Immature natural killer cell (primary cell): ENCODE results near the gene MXI1. TPM values are rescaled to one million over a fixed set of nuclear protein-coding genes. Genes with fewer than 3 reads are reported as not detected.
A peak's percentile ranks its signal among the peaks of the same experiment; 100 is the strongest.

Experiments
- DNase-seq, 3 donors: peaks; one replicate each; pipeline ENCODE4 v3.0.0; 2022; ENCODE audit warnings: mixed read lengths in 1 of 3
- H3K27ac Mint-ChIP-seq, 6 donors: one replicate each; pipeline ENCODE4 v1.8.0; 2020; ENCODE audit warnings: mixed read lengths in 6 of 6, mild to moderate bottlenecking in 5 of 6, inconsistent platforms in 4 of 6, moderate library complexity in 3 of 6
- H3K27me3 Mint-ChIP-seq, 3 donors: one replicate each; pipeline ENCODE4 v1.8.0; 2020 to 2021; ENCODE audit warnings: low read depth in 3 of 3, mild to moderate bottlenecking in 3 of 3, mixed read lengths in 3 of 3, moderate library complexity in 3 of 3, inconsistent platforms in 1 of 3
- H3K36me3 Mint-ChIP-seq, 3 donors: one replicate each; pipeline ENCODE4 v1.8.0; 2020; ENCODE audit warnings: mixed read lengths in 3 of 3, inconsistent platforms in 2 of 3, mild to moderate bottlenecking in 2 of 3
- H3K4me1 Mint-ChIP-seq, 2 donors: one replicate each; pipeline ENCODE4 v1.8.0; 2020; ENCODE audit warnings: inconsistent platforms in 2 of 2, mild to moderate bottlenecking in 2 of 2, mixed read lengths in 2 of 2, moderate library complexity in 1 of 2
- H3K4me3 Mint-ChIP-seq, 5 donors: one replicate each; pipeline ENCODE4 v1.8.0; 2020; ENCODE audit warnings: mild to moderate bottlenecking in 5 of 5, mixed read lengths in 5 of 5, inconsistent platforms in 3 of 5, moderate library complexity in 3 of 5
- H3K9me3 Mint-ChIP-seq, 6 donors: one replicate each; pipeline ENCODE4 v1.8.0; 2020; ENCODE audit warnings: mild to moderate bottlenecking in 6 of 6, mixed read lengths in 6 of 6, inconsistent platforms in 4 of 6, moderate library complexity in 3 of 6
- polyA plus RNA-seq, 3 donors: library from polyadenylated mRNA; unstranded; fragments of 300-500 nt; fragmentation: Illumina TruSeq; gene quantifications; one replicate each; pipeline ENCODE4 v1.2.3, GENCODE V29; 2021

MXI1 gene
- polyA plus RNA-seq: 10 to 100 TPM in 1 of 3 donors, 1 to 10 TPM in 2; 7.1 to 11.4 (median 9.7) TPM

DNA sequence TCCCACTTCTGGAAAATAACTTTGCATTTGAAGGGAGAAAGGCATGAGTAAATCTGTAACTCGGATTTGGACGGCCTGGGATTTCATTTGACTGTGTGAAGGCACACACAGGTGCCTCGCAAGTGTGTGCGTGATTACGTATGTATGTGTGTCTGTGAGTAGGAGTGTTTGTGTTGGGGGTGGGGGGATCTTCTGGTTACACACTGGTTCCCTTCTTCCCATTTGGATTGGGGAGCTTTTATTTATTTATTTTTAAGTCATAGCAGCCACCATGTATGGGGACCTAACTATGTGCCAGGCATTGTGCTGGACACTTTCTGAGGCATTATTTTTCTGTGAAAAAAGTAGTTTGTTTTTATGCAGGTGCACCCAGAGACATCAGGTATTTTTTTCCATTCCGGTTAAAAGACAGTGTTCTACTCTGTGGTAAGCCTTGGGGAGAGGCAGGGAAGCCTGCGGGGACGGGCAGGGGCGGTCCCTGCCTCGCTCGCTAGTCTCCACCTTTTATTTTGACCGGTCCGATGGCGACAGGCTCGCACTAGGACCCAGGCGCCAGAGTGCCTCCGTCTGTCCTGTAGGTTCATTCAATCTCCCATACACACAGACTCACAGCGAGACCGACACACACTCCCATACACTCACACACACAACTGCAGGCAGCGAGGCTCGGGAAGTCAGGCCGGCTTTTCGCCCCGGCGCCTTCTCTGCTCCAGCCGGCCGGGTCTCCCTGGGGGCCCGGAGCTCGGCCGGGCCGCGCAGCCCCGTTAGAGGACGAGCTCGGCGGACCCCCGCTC, at the start of gene MXI1:
Gene MXI1, plus strand, starts transcription at position 595 of the 794 bp plus-strand sequence. CDS start 204 bp downstream, outside the sequence.
- Mint-ChIP-seq H3K4me3 (peak within 1 kb of the TSS; percentile 93 to 98 (median 93)), H3K4me1 (peaks cover 42 to 51% of the 10 kb centered on the region in 2 donors)

DNA sequence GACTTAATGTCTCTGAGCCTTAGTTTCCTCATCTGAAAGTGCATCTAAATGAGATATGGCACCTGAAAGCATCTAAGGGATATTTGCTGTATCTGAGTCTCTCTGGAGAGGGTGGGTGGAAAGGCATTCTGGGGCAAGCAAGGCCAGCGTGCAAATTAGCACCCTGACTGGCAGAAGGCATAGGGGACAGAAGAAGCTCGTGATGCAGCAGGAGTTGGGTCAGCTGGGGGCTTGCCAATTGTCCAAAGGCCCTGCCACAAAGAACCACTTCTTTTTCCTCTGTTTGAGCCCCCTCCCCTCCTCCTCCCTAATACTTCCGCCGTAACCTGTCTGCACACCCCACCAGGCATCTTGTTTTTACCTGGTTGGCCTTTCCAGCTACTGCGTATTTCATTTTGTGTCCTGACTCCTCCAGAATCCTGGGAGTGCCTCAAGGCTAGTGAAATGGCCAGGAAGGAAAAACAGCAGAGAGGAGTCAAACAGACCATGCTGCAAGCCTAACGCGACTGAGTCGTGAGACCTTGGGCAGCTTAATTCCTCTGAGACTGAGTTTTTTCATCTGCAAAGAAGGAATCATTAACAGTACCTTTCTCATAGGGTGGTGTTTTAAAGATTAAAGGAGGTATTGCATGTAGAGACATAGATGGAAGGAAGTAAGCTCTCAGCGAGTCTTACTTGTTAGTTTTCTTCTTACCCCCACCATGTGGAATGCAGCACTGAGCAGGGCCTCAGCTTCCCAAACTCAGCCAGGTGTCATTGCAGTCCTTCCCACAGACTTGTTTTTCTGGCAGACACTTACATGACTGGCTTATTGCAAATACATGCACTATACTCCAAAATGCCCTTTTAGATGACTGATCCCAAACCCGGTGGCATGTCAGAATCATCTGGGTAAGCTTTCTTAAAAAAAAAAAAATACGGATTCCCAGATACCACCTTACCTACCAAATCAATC, 49.1 kb upstream of the MXI1 start:
- peaks cover 0 to 3% (median 0%) of the 10 kb centered on the region in 6 donors for H3K9me3 Mint-ChIP-seq
- peaks cover 45 to 49% of the 10 kb centered on the region in 2 donors for H3K4me1 Mint-ChIP-seq
- H3K36me3 Mint-ChIP-seq: no peaks in the 10 kb centered on the region
- H3K27me3 Mint-ChIP-seq: peaks cover 49 to 62% (median 53%) of the 10 kb centered on the region in 3 donors
- H3K4me3 Mint-ChIP-seq: peak overlapping the region in 4 of 5 donors; percentile 34 to 87 (median 56)
- no peak for DNase-seq
- peak overlapping the region in 3 of 6 donors; percentile 81 to 96 (median 95) for H3K27ac Mint-ChIP-seq

More for the DNA sequence above, at the start of gene MXI1:
- H3K27me3 Mint-ChIP-seq: peaks cover 19 to 46% (median 37%) of the 10 kb centered on the region in 3 donors
- H3K27ac Mint-ChIP-seq: peak within 1 kb of the TSS; percentile 41 to 79 (median 72)
- no peaks in the 10 kb centered on the region for H3K36me3 Mint-ChIP-seq
- H3K9me3 Mint-ChIP-seq: peaks cover 0 to 3% (median 0%) of the 10 kb centered on the region in 6 donors
- peak; percentile 31 to 40 (median 33) for DNase-seq

DNA sequence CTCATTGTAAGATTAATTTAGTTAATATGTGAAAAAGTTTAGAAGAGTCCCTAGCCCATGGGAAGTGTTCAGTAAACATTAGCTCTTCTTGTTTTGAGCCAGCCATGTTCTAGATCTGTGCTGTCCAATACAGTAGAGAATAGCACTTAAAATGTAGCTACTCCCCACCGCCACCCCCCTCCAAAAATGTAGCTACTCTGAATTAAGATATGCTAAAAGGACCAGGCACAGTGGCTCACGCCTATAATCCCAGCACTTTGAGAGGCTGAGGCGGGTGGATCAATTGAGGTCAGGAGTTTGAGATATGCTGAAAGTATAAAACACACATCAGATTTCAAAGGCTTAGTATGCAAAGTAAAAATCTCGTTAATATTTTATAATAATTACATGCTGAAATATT, 47.3 kb upstream of the MXI1 start:
- Mint-ChIP-seq H3K4me1 (peaks cover 40 to 45% of the 10 kb centered on the region in 2 donors), H3K27me3 (peaks cover 47 to 60% (median 54%) of the 10 kb centered on the region in 3 donors), H3K9me3 (peaks cover 0 to 3% (median 0%) of the 10 kb centered on the region in 6 donors), H3K36me3 (no peaks in the 10 kb centered on the region), H3K4me3 (no peak overlapping the region), H3K27ac (no peak overlapping the region)
- DNase-seq: no peak

DNA sequence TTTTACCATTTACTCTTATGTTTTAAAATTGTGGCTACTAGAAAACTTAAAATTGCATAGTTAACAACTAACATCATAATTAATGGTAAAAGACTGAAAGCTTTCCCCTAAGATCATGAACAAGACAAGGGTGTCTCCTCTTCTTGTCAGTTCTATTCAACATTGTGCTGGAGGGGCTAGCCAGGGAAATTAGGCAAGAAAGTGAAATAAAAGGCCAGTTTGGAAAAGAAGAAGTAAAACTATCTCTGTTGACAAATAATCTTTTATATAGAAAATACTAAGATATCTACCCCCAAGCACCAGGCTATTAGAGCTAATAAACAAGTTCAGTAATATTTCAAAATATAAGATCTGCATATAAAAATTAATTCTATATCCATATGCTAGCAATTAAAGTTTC, 46.9 kb upstream of the MXI1 start:
- peaks cover 38 to 41% of the 10 kb centered on the region in 2 donors for H3K4me1 Mint-ChIP-seq
- H3K27ac Mint-ChIP-seq: no peak overlapping the region
- peaks cover 0 to 3% (median 0%) of the 10 kb centered on the region in 6 donors for H3K9me3 Mint-ChIP-seq
- H3K27me3 Mint-ChIP-seq: peaks cover 47 to 64% (median 51%) of the 10 kb centered on the region in 3 donors
- no peak overlapping the region for H3K4me3 Mint-ChIP-seq
- DNase-seq: no peak
- no peaks in the 10 kb centered on the region for H3K36me3 Mint-ChIP-seq

DNA sequence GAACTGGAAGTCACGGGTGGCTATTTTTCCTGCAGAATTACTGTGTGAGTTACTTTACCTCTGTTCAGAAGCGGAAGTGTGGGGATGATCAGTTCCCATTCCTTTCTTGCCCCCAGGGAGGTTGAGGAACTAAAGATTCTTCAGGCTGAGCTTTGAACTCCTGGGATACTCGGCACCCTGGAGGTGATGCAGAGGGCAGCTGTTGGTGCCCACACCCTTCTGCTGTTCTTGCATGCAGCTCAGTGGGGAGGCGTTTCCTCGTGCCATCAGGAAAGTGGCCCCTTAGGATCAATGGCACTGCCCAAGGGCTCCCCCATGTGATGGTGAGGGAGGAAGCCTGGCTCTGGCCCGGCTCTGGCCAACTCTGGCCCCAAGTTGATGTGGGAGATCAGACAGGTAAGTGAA, 44.7 kb upstream of the MXI1 start:
- no peaks in the 10 kb centered on the region for H3K36me3 Mint-ChIP-seq
- H3K4me1 Mint-ChIP-seq: peaks cover 16 to 19% of the 10 kb centered on the region in 2 donors
- no peak overlapping the region for H3K4me3 Mint-ChIP-seq
- no peaks in the 10 kb centered on the region for H3K9me3 Mint-ChIP-seq
- no peak for DNase-seq
- H3K27me3 Mint-ChIP-seq: peaks cover 39 to 60% (median 42%) of the 10 kb centered on the region in 3 donors
- H3K27ac Mint-ChIP-seq: no peak overlapping the region

DNA sequence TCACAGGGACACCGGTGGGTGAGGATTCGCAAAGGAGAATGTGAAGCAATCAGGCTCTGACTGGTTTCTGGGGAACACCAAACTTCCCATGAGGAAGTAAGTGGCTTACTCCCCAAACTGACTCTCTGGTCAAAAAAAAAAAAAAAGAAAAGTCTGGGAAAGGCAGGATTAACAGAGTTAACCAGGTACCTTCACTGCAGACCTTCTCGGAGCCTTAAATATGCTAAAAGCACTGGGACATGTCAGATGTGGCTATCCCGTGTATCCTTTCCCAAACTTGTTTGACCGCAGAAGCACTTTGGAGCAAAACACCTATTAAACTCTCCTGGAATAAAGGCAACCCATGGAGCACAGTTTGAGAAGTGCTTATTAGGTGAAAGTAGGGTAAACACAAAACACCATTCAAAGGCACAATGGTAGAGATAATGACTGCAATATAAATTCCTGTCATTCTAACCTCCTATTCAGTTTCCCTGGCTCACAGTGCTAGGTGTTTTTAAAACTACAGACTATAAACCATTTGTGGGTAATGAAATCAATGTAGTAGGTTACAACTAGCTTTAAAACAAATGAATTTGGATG, 44.1 kb upstream of the MXI1 start:
- Mint-ChIP-seq H3K36me3 (no peaks in the 10 kb centered on the region), H3K4me3 (no peak overlapping the region), H3K4me1 (peaks cover 11 to 19% of the 10 kb centered on the region in 2 donors), H3K27ac (no peak overlapping the region), H3K27me3 (peaks cover 37 to 60% (median 44%) of the 10 kb centered on the region in 3 donors), H3K9me3 (no peaks in the 10 kb centered on the region)
- DNase-seq: no peak

DNA sequence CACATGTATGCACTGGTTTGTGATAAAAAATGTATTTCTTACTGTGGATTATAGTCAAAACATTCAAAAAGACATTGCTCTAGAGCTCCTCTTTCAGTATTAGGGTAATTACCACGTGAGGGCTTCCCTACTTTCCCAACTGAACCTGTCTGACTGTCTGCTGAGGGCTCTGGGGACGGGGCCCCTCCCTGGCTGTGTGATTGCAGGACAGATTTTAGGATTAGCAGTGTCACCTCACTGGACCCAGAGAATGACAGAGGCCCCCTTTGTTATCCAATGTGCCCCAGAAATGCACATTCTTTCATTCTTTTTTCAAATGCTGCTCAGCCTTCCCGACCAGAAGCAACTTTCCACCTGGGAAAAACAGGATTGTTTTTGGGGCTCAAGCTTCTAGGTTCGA, 43.6 kb upstream of the MXI1 start:
- Mint-ChIP-seq H3K9me3 (peaks cover 0 to under 1% (median 0%) of the 10 kb centered on the region in 6 donors), H3K27ac (no peak overlapping the region), H3K27me3 (peaks cover 37 to 59% (median 44%) of the 10 kb centered on the region in 3 donors), H3K36me3 (no peaks in the 10 kb centered on the region), H3K4me1 (peaks cover 9 to 14% of the 10 kb centered on the region in 2 donors), H3K4me3 (no peak overlapping the region)
- DNase-seq: no peak

DNA sequence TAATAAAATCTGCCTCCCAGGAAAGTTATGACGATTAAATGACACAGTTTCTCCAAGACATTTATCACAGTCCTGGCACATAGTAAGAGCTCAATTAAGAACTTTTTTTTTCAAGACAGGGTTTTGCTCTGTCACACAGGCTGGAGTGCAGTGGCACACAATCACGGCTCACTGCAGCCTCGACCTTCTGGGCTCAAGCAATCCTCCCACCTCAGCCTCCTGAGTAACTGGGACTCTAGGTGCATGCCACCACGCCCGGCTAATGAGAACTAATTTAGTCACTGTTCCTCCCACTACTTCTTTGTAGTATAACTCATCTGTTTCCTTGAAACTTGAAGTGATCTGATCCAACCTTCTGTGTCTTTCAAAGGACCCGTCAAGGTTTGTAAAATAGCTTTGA, 42.2 kb upstream of the MXI1 start:
- H3K27ac Mint-ChIP-seq: no peak overlapping the region
- no peaks in the 10 kb centered on the region for H3K36me3 Mint-ChIP-seq
- H3K4me1 Mint-ChIP-seq: peaks cover 2 to 11% of the 10 kb centered on the region in 2 donors
- peaks cover 0 to 1% (median 0%) of the 10 kb centered on the region in 6 donors for H3K9me3 Mint-ChIP-seq
- H3K27me3 Mint-ChIP-seq: peaks cover 37 to 60% (median 38%) of the 10 kb centered on the region in 3 donors
- no peak overlapping the region for H3K4me3 Mint-ChIP-seq
- no peak for DNase-seq

DNA sequence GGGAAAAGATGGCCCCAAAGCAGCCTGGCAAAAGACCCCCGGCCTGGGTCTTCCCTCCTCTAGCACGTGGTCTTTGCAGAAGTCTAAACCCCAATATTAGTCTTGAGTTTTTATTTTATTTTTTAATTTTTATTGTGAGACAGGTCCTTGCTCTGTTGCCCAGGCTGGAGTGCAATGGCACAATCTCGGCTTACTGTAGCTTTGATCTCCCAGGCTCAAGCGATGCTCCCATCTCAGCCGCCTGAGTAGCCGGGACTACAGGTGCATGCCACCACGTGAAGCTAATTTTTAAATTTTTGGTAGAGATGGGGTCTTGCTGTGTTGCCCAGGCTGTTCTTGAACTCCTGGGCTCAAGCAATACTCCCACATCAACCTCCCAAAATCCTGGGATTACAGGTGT, 40.3 kb upstream of the MXI1 start:
- Mint-ChIP-seq H3K4me1 (peaks cover 4 to 12% of the 10 kb centered on the region in 2 donors), H3K27me3 (peaks cover 27 to 61% (median 32%) of the 10 kb centered on the region in 3 donors), H3K36me3 (no peaks in the 10 kb centered on the region), H3K27ac (no peak overlapping the region), H3K9me3 (peaks cover 0 to 1% (median 0%) of the 10 kb centered on the region in 6 donors), H3K4me3 (no peak overlapping the region)
- no peak for DNase-seq

DNA sequence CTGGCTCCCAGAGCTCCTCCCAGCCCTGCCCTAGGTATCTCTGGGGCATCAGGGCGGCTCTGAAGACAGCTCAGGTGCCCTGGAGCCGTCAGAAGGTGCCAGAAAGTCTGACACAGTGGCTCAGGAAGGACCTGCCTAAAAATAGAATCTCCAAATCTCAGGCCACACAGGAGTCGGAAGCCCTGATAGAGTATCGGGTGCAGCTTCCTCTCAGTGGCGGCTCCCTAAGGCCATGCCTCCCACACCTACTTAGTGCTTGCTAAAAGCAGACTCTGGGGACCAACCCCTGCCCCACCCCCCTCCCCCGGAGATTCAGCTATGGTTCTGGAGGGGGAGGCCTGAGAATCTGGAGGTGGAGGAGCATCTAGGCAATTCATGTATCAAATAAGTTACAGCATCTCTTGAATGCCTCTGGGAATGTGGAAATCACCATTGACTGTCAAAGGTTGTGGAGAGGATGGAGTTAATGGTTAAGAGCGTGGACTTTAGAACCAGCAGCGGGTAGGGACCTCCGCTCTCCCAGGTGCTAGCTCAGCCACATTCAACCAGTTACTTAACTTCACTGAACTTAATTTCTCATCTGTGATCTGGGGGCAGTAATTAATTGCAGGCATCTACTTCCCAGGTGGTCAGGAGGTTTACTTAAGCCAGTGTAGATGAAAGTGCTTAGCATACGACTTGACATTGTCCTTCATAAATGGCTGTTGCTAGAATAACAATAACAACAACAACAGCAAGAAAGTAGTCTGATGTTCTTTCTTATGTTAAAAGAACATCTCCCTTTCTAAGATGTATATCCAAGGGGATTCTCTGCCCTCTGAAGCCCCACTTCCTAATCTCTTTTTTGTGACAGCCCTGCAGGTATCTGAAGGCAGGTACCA, 38.6 kb upstream of the MXI1 start:
- peaks cover 0 to 1% (median 0%) of the 10 kb centered on the region in 6 donors for H3K9me3 Mint-ChIP-seq
- H3K4me1 Mint-ChIP-seq: peaks cover 4 to 12% of the 10 kb centered on the region in 2 donors
- no peak overlapping the region for H3K27ac Mint-ChIP-seq
- no peak for DNase-seq
- H3K4me3 Mint-ChIP-seq: no peak overlapping the region
- peaks cover 16 to 51% (median 34%) of the 10 kb centered on the region in 3 donors for H3K27me3 Mint-ChIP-seq
- no peaks in the 10 kb centered on the region for H3K36me3 Mint-ChIP-seq

DNA sequence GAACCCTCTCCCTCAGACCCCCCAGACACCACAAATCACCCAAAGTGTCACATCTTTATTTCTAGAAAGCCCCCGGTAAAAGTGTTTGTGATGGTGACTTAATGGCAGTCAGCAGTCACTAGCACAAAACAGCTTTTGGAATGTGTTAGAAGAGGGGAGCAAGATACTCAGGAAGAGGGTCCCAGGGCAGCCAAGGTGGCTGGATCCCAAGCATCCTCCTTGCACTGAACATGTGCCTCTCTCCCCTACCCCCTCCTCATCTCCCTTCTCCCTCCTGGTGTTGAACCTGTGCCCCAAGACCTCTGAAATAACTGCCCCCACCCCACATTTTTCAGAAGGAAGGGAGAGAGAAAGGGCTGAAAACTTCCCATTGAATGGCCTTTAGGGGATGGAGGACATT, 37.8 kb upstream of the MXI1 start:
- Mint-ChIP-seq H3K4me3 (peak overlapping the region in 1 of 5 donors; percentile 0), H3K36me3 (no peaks in the 10 kb centered on the region), H3K27ac (no peak overlapping the region), H3K27me3 (peaks cover 14 to 53% (median 30%) of the 10 kb centered on the region in 3 donors), H3K9me3 (peaks cover 0 to 1% (median 0%) of the 10 kb centered on the region in 6 donors), H3K4me1 (peaks cover 4 to 12% of the 10 kb centered on the region in 2 donors)
- no peak for DNase-seq

DNA sequence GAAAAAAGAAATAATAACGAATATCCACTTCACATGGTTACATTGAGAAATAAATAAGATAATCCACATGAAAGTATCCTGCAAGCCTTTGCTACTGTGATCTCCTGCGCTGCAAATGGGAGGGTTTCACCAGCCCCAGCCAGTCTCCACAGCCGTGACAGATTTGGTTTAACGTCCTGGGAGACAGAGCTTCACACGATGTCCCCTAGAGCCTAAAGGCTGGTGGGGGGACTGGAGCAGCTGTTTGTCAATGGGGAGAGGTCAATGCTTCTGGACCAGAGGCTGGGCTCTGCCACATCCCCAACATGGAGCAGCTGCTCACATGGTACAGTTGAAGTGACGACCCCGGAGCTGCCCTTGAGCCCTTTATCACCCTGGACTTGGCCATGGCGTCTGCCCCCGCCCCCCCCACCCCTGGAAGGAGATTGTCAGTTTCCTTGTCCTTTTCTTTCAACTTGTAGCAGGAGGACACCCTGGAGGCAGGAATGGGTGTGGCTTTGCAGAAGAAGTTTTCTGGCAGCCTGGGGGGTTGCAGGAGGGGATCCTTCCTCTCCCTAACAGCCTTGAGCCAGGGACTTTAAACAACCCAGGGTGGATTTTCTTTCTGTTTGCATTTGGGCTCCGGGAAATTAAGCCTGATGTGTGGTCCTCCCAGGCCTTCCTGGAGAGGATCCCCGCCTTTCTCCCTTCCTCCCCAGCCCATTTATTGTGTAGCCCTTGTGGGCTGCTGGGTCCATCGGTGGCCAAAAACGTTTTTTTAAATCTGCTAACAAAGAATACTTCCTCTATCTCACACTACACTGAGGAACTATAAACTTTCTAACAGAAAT, 37.0 kb upstream of the MXI1 start:
- H3K27me3 Mint-ChIP-seq: peaks cover 17 to 48% (median 30%) of the 10 kb centered on the region in 3 donors
- no peaks in the 10 kb centered on the region for H3K36me3 Mint-ChIP-seq
- H3K9me3 Mint-ChIP-seq: peaks cover 0 to 1% (median 0%) of the 10 kb centered on the region in 6 donors
- DNase-seq: no peak
- no peak overlapping the region for H3K4me3 Mint-ChIP-seq
- peaks cover 4 to 12% of the 10 kb centered on the region in 2 donors for H3K4me1 Mint-ChIP-seq
- no peak overlapping the region for H3K27ac Mint-ChIP-seq
